HG03354 (cell line): Measurements from ENCODE around the gene MGAT4B.
"Not testable (repeated sequence)": the region's sequence is repeated elsewhere in the genome, so short reads cannot be mapped to it uniquely, and the experiment has no call there.

Source experiments
- ATAC-seq: cut with Tn5 transposase; IDR thresholded peaks from one replicate; pipeline ENCODE4 v1.9.1; 2021; ENCODE audit warnings: mild to moderate bottlenecking; ENCODE audit not compliant: unreplicated experiment, poor library complexity, severe bottlenecking

The MGAT4B gene

GRCh38 chr5:179798144-179798770, 8.4 kb downstream of the MGAT4B start:
- no peak for ATAC-seq

- no peak for ATAC-seq
Observed at GRCh38 chr5:179797741-179798140, 8.9 kb downstream of the MGAT4B start.

GRCh38 chr5:179796877-179797608, 9.6 kb downstream of the MGAT4B start:
- no peak for ATAC-seq

- peak; percentile 78 for ATAC-seq
Observed at GRCh38 chr5:179795863-179796833, 10.5 kb downstream of the MGAT4B start.

GRCh38 chr5:179795049-179795862, 11.4 kb downstream of the MGAT4B start:
- peak; percentile 1 for ATAC-seq

- ATAC-seq = no peak
Observed at GRCh38 chr5:179794575-179794974, 12.1 kb downstream of the MGAT4B start.

GRCh38 chr5:179794171-179794570, 12.5 kb downstream of the MGAT4B start:
- ATAC-seq = no peak

GRCh38 chr5:179793468-179794139, 13.1 kb downstream of the MGAT4B start, which contains the start of gene LTC4S:
LTC4S (plus strand) TSS chr5:179793986; CDS start chr5:179794081, 95 bp downstream.
- no peak for ATAC-seq

GRCh38 chr5:179792612-179793467, 13.8 kb downstream of the MGAT4B start:
- ATAC-seq = no peak

- ATAC-seq = no peak
Observed at GRCh38 chr5:179791881-179792611, 14.6 kb downstream of the MGAT4B start.

GRCh38 chr5:179789278-179789677, 17.4 kb downstream of the MGAT4B start:
- not testable (repeated sequence) for ATAC-seq

- ATAC-seq = no peak
Observed at GRCh38 chr5:179788193-179788854, 18.3 kb downstream of the MGAT4B start.

- ATAC-seq = no peak
Observed at GRCh38 chr5:179786861-179787260, 19.8 kb downstream of the MGAT4B start.

GRCh38 chr5:179783128-179783527, 23.5 kb downstream of the MGAT4B start:
- no peak for ATAC-seq

- ATAC-seq = no peak
Observed at GRCh38 chr5:179781846-179782245, 24.8 kb downstream of the MGAT4B start.

GRCh38 chr5:179780362-179780761, 26.3 kb downstream of the MGAT4B start:
- ATAC-seq = no peak

GRCh38 chr5:179779826-179780225, 26.8 kb downstream of the MGAT4B start:
- ATAC-seq = no peak
